HG03571 (cell line): ENCODE data around the gene WSCD1.

Source experiments
- ATAC-seq: cut with Tn5 transposase; IDR thresholded peaks from one replicate; pipeline ENCODE4 v1.9.1; 2021; ENCODE audit not compliant: unreplicated experiment

The WSCD1 gene

DNA sequence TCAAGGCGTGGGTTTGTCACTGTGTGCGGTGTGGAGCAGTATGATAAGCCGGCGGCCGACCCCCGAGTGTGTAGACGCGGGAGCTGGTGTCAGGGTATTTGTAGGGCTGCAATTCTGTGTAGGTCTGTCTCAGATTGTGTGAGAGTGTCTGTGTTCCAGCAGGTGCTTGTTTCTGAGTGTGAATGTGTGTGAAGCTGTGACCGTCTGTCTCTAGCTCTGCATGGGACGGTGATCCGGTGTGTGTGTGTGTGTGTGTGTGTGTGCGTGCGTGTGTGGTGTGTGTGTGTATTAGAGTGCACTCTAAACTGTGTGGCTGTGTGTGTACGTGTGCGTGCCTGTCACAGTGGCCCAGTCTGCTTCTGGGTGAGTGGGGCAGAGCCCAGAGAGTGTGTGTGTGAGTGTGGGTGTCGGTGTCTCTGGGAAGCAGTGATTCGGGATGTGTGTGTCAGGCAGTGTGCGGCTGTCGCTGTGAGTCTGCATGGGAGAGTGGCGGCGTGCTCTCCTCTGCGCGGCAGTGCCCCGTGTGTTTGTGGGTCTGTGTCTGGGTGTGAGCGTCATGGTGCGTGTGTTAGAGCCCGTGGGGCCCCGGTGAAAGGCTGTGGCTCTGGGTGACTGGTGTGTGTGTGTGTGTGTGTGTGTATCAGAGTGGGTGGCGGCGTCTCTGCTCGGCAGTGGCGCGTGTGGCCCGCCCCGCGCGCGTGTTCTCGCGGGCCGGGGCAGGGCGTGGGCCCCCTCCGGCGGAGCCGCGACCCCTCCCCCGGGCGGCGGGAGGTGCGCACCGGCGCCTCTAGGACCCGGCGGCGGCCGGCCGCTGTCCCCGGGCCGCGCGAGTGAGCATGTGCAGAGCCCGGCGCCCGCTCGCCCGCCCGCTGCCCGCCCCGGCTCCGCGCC, at the start of gene WSCD1:
TSS of gene WSCD1 (plus strand) at position 841 of the 891 bp plus-strand sequence. CDS start 10,280 bp downstream, outside the sequence.
- ATAC-seq = no peak

DNA sequence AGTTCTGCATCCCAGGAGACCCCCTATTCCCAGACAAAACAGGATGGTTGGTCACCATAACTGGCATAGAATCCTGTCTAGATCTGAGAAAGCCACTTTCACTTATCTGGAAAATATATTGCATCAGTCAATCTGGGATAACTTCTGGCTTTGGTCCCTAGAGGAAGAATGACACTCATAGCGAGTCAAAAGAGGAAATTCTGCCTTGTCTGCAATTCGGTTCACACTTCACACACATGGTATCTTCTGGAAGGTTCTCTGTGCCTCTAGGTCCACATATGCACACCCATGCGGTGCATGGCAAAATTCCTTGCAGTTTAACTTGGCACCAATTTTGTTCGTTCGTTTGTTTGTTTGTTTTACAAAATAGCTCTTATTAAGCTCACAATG, 49.2 kb upstream of the WSCD1 start:
- no peak for ATAC-seq

DNA sequence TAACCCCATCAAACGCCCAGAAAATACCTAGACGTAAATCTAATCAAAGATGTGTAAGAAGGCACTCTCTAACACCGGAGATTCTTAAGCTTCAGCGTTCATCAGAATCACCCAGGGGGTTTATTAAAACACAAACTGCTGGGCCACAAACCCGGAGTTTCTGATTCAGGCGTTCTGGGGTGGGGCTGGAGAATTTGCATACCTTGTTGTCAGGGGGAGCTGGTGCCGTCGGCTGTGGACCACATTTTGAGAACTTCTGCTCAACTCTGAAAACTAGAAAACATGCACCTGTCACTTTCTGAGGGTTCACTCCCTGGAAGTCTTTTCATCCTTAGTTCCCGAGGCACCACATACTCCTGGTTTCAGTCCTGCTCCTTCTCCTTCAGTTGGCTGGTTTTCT, 48.6 kb upstream of the WSCD1 start:
- no peak for ATAC-seq

DNA sequence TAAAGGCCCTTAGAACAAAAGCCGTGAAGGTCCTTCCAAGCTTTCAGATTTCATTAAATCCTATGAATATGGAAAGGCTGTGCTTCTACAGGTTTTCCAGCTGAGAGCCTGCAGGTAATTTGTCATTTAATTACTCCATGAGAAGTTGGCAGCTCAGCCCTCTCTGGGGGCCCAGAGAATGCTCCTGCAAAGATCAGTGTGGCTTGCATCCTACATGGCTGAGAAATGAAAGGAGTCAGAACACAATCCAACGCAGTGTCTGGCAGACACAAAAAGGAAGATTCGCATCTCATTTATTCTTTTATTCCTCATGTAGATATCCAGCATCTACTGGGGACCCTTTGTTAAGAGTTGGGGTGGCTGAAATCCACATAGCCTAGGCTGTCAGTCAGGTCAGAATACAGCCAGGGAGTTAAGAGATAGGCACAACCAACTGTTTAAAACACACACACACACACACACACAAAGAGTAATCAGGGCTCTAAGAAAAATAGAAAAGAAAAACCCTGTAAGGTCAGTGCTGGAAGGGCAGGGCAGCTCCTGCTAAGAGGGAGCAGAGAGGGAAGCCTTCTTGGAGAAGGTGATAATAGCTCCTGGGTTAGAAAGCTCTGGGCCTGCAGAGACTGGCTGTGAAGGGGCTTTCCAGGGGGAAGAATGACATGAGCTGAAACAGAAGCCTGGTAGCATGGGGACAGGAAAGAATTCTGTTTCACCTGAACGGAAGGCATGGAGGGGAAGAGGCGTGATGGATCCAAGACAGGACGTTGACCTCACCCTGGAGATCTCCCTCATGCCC, 46.9 kb upstream of the WSCD1 start:
- ATAC-seq = no peak

DNA sequence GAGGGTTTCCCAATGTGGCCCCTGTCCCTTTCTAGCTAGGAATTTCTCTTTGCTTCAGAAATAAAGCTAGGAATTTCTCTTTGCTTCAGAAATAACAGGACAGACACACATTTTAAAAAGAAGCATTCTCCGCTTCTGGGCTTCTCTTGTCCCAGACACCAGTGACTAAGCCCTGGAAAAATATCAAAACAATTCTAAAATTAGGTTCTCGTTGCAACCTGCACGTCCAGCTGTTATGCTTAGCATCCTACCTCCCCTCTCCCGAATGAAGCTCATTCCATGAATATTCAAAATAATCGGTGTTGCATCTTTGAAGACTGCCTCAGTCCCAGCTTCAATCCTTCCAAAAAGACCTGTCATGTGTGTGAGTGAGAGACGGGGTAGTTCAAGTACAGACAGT, 45.6 kb upstream of the WSCD1 start:
- ATAC-seq = no peak

DNA sequence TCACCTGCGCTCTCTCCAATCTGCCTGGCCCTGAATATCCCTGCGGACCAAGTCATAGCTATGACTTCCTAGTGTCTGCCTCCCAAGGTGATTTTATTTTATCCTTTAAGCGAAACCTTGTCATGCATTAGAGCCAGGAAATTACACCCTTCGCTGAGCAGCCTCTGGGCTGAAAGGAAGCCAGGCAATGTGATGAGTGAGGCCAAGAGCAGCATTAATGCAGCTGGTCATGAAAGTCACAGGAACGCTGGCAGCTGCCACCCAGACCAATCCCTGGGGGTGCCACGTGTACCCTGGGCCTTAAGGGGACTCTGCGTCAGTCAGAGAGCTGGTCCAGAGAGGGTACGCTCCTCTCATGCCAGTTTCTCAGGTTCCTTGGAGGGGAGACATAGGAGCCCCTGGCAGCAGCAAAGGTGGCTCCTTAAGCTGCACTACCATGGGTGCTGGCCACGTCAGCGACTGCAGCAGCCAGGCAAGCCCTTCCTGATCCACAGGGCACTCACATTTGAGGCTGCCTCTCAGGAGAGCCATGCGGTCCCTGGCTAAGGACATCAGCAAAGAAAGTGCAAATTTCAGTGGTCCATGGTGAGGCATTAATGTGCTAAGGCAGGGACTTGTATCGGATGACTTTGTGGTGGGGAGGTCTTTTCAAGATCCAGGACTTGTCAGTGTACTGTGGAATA, 42.7 kb upstream of the WSCD1 start:
- ATAC-seq = no peak

DNA sequence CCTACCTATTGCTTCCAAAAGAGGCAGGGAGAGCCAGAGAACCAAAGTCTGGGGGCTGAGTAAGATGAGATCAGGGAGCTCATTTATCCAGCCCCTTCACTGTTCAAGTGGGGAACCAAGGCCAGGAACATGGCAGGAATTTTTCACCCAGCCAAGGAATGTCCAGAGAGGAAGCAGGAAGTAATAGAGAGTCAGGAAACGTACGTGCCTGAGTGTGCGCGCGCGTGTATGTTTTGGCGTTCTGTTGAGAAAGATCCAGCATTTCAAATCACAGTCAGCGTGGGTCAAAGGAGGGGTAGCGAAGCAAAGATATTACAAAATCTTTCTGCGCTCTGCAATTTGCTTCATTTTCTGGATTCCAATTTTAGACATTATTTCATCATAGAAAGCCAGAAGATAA, 41.9 kb upstream of the WSCD1 start:
- ATAC-seq = no peak

DNA sequence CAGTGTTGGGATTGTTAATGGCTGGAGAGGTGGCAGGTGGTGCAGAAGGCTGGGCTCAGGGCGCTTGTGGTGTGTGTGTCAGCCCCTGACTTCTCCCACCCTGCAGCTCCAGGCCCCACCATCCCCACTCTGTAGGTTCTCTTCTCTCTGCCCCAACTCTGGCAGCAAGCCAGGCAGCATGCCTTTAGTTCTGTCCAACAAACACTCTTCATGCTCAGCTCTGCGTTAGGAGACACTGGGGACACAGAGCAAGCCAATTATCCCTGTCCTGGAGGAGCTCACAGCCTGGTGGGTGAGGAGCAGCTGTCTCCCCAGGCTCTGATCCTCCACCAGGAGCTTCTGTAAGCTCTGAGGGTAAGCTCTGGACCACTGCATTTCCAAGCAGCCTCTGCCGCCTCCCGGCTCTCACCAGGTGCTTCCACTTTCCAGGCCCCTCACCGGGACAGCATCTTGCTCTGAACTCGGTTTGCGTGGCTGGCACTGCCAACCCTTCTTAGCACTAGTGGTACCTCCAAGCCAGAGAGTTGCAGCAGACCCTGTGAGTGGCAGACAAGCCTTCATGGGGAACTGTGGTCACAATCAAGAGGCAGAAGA, 34.3 kb upstream of the WSCD1 start:
- ATAC-seq = no peak

DNA sequence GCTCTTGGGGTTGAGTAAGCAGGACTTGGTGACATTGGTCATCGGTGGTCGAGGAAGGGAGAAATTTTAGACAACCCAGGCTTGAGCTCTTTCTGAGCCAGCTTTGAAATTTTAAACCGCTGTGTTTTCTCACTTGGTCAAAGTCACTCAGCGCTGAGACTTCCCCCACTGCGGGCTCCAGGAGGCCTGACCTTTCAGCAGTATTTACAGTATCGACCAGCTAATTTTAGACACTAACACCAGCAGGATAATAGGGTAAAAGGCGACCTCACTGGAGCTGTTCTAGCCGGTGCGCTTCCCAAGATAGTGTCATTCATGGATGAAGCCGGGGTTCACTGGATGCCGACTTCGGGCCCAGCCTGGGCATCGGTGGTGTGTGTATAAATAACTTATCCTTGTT, 29.7 kb upstream of the WSCD1 start:
- ATAC-seq = no peak

DNA sequence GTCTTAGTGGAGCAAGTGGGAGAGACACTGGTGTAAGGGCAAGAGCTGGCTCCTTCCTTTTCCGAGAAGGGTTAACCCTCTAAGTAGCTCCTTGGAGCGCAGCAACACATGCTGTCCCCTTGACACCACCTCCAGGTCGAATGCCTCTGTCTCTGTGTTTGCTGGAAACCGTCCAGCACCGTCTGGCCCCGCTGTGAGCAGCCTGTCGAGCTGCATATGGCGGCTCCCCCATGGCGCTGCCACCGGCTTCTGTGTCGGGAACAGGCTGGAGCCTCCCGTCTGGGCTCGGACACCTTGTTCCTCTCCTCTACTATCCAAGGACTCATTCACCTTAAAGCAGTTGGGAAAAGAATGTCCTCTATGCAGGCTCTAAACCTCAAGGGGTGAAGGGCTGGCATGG, 28.9 kb upstream of the WSCD1 start:
- no peak for ATAC-seq

DNA sequence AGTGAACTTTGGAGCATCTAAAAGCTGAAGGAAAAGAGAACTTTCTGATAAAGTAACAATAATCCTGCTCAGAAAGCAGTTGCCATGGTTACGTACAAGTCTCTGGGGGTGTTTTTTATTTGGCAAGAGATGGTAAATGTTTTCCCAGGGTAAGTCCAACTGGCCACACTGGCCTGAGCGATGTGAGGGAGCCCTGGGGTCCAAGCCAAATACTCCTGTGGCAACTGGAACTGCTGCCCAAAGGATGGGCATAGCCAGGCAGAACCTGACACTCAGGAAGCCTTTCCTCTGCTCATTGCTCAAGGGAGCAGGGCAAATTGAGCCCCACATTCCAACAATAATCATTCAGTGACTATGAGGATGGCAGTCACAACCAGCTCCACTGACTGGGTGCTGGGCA, 26.8 kb upstream of the WSCD1 start:
- no peak for ATAC-seq

DNA sequence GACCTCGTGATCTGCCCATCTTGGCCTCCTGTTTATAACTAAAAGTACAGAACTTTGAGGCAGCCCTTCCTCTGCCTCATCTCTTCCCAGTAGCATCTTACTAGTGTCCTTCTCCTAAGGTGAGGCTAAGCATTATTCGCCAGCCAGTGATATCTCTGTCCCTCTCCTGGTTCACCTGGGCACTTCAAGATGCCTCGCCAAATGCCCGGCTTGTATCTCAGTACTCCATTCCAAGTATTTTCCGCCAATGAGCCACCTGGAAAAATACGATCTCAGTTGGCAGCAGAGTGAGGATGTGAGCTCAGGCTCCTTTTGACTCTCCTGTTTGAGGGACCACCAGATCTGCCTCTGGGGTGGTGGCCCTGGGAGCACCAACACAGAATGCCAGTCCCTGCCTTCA, 25.9 kb upstream of the WSCD1 start:
- ATAC-seq = no peak

DNA sequence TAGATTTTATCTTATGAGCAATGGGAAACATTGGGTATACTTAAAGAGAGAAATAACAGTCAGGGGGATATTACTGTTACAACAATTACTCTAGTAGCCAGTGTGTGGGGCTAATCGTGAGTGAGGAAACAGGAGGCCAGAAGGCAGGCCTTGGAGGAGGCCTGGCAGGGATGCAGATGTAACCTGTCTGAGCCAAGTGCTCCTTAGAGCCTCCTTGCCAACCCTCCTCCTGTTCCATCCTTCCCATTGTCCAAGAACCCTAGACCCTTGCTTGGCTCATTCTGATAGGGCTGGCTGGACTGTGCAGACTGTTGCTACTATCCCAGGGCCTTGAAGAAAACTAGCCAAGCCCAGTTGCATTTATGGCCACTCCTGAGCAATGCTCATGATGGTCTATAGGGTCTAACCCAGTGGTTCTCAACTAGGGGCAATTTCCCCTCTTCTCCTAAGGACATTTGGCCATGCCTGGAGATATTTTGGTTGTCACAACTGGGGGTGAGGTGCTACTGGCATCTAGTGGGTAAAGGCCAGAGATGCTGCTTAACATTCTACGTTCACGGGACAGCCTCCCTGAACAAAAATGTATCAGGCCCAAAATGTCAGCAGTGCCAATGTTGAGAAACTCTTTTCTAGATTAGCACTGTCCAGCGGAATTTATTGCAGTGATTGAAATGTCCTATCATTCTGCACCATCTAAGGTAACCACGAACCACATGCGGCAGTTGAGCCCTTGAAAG, 24.4 kb upstream of the WSCD1 start:
- ATAC-seq = no peak

DNA sequence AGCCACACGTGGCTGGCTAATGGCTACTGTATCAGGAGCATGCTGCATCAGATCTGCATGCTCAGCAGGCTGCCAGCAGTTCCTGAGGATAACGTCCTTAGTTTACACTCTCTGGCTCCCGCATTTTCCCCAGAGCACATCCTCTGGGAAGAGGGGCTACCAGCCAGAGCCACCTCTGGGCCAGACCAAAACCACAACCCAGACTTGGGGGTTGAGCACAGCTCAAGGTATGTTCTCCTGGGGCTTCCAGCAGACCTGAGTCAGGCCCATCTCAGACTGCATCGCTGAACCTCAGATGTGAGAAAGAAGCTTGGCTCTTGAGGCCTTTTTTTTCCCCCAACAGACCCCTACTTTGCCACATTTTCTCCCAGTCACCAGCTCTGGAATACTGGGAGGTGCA, 23.7 kb upstream of the WSCD1 start:
- ATAC-seq = no peak

DNA sequence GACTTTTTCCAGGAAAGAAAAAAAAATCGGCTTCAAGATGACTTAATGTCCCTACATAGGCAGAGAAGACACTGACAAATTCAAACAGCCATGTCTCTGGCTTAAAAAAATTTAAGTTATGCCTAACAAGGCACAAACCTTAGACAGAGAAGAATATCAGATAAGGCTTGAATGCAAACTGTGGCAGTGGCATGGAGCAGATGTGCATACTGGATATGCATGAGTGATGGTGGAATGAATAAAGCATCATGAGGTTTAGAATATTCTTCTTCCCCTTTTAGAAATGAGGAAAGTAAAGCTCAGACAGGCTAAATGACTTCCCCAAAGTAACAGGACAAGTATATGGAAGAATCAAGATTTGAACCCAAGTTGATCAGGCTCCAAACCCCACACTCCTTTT, 23.2 kb upstream of the WSCD1 start:
- no peak for ATAC-seq

DNA sequence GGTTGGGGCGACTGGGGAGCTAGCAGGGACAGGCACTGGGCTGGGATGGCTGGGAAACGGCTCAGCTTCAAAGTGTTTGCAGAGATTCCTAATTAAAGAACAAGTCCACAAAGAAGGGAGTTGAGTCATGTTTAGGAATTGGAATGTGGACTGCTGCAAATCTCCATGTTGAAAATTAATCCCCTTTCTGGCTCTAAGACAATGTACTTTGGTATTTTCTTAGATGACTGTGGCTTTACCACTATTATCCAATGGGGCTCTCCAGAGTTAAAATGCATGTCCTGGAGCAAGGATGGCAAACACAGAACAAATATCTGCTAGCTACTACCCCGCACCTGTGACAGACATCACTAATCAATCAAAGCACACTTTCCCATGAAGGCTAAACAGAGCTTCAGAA, 22.2 kb upstream of the WSCD1 start:
- no peak for ATAC-seq

DNA sequence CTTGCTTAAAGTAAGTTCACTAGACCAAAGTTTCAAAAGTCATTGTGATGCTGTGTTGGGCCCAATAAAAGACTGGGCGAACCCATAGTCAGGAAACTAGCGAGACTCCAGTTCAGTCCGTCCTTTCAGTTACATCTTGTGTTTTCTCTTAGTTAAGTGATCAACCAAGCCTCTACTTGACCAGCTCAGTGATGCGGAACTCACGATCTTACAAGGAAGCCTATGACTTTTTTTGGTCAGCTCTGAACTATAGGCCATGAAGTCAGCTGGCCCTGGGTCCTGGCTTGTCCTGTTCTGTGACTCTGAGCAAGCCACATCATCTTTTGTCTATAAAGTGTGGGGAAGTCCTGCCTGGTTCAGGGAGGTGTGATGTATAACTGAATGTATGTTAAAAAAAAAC, 21.7 kb upstream of the WSCD1 start:
- ATAC-seq = no peak

DNA sequence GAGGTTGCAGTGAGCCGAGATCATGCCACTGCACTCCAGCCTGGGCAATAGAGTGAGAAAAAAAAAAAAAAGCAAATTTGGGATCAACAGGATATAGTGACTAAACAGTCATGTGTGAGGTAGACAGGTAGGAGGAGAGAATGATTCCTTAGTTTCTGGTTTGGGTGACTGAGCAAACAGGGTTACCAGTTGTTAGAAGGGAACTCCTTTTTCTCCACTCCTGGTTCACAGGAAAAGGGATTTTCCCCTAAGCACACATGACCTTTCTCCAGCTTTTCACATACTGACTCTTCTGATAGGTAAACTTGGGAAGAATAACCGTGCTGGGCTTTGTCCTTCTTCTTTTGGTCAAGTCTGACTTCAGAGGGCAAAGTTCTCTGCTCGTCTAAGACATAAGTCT, 17.3 kb upstream of the WSCD1 start:
- ATAC-seq = no peak

DNA sequence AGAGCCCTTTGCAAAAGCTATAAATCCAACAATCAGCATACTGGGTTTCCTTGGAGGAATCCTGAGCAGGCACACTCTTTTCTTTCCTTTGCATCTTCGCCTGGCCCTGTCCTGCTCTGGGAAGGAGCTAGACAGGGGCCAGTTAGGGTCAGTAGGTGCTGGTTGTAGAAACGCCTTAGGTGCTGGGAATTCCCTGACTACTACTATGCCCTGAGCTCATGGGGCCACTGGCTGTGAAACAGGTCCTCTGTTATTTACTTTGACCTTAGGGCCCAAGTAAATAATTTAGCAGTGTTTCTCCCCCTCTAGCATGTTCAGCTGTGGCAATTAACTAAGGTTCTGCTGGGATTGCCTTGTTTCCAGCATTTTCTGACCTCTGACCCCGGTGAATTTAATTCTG, 15.8 kb upstream of the WSCD1 start:
- no peak for ATAC-seq

DNA sequence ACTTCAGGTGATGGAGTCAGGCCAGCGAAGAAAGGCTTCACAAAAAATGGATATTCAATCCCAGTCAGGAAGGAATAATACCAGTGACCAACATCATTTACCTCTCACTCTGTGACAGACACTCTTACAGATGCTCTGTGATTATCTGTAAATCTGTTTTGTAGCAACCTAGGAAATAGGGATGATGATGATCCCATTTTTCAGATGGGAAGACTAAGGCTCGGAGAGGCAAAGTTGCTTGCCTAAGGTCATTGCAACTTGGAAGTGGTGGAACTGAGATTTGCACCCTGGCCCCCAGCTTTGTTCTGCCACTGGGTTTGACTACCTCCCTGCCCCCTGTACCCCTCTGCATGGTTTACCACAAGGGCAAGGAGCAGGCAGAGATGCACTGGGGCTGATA, 14.1 kb upstream of the WSCD1 start:
- ATAC-seq = no peak

DNA sequence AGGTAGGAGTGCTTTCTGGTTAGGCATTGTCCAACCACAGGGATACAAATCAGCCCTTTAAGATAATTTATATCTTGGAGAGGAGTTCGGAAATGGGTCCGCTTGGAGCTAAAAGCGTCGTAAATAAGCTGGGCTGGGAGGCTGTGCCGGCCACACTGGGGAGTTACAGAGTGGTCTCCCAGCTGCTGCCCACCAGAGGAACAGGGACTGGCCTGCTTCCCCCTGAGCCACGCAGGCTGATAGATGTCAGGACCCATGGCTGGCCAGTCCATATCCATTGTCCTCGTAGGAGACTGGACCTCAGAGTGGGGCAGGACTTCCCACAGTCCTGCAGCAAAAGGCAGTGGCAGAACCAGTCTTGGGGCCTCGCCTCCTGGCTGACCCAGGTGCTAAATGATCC, 12.6 kb upstream of the WSCD1 start:
- no peak for ATAC-seq
